Measurements from ENCODE around the gene MEF2D.

DNA sequence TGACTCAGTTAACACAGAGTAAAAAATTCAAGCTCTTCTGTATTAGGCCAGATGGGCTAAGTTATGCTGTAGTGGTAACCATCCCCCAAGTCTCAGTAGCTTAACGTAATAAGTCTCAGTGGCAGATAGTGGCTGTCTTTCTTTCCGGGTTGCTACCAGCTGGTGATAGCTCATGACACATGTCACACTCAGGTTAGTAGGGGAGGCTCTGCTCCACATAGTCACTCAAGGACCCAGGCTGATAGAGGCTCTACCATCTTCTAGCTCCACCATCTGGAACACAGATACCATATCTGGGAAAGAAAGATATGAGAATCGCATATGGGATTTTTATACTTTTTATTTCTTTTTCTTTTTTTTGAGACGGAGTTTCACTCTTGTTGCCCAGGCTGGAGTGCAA lies 16.2 kb upstream of the MEF2D start:
- TF ChIP-seq YY1 (IDR thresholded peaks at IDR 0.05; ENCODE audit: insufficient read depth, insufficient read length) (no peak), SUZ12 (IDR thresholded peaks at IDR 0.05; ENCODE audit: extremely low read depth, insufficient read depth, insufficient read length) (no peak)

Measured in NT2/D1 (cell line).